Measurements from ENCODE around the gene COA3. TPM values are rescaled to one million over a fixed set of nuclear protein-coding genes. Genes with fewer than 3 reads are reported as not detected.
A peak's percentile ranks its signal among the peaks of the same experiment; 100 is the strongest.

The COA3 gene
- polyA plus RNA-seq, 1 donor (not counting 4 experiments of a cell fraction or from before 2014, with no cell fraction given) = 97.8 TPM

- no peak for TF ChIP-seq CTCF (optimal IDR thresholded peaks at IDR 0.05 in 1 of 3, IDR thresholded peaks at IDR 0.05 in 1 of 3, conservative IDR thresholded peaks at IDR 0.05 in 1 of 3; ENCODE audit: extremely low read depth in 1 of 3, insufficient read depth in 2 of 3, low read length in 3 of 3)
- peak overlapping the region; percentile 86 for H3K4me2 ChIP-seq (ENCODE audit: control insufficient read depth, extremely low read depth, insufficient read depth, low read depth, low read length)
- H3K4me1 ChIP-seq (ENCODE audit: control insufficient read depth, extremely low read depth, insufficient read depth, low read length) = peaks cover 19% of the 10 kb centered on the region
- H3K79me2 ChIP-seq (ENCODE audit: control insufficient read depth, insufficient read depth, low read length) = peaks cover 37% of the 10 kb centered on the region
- peak overlapping the region; percentile 97 for H3K27ac ChIP-seq (ENCODE audit: control insufficient read depth, insufficient read depth, low read length)
- H3K36me3 ChIP-seq (ENCODE audit: control insufficient read depth in 2 of 2, extremely low read depth in 1 of 2, insufficient read depth in 2 of 2, low read length in 2 of 2) = peaks cover 4 to 9% of the 10 kb centered on the region in 2 experiments
- peak overlapping the region; percentile 97 for H3K9ac ChIP-seq (ENCODE audit: control insufficient read depth, extremely low read depth, insufficient read depth, low read length)
- DNase-seq (ENCODE audit: low read depth, low spot score) (no peak), FAIRE-seq (no peak)
- H3K9me3 ChIP-seq (ENCODE audit: control insufficient read depth, low read depth, low read length) = no peaks in the 10 kb centered on the region
- H3K27me3 ChIP-seq (ENCODE audit: control insufficient read depth, extremely low read depth, insufficient read depth, low read length) = no peaks in the 10 kb centered on the region
- H3K4me3 ChIP-seq (ENCODE audit: control insufficient read depth in 2 of 3, extremely low read depth in 1 of 3, insufficient read depth in 2 of 3, low read depth in 1 of 3, low read length in 3 of 3) = peak overlapping the region; percentile 81 to 96 (median 94)
- dilution Hi-C loops (cut with MboI; ENCODE audit: extremely low pct_ligation_motif_present, low sequenced_read_pairs) = loop anchor here (25.0 kb wide), 1 partner anchor 105 kb away; no protein-coding TSS in a partner anchor
- H3K9me1 ChIP-seq (ENCODE audit: control insufficient read depth, extremely low read depth, insufficient read depth, low read length) = no peaks in the 10 kb centered on the region
- peak overlapping the region; percentile 99 for H2AFZ ChIP-seq (ENCODE audit: control insufficient read depth, low read length)
- H4K20me1 ChIP-seq (ENCODE audit: control insufficient read depth, extremely low read depth, insufficient read depth, low read length) = no peaks in the 10 kb centered on the region
Observed at GRCh38 chr17:42832213-42832933, 33.9 kb upstream of the COA3 start.

- Histone ChIP-seq H3K4me3 (ENCODE audit: control insufficient read depth in 2 of 3, extremely low read depth in 1 of 3, insufficient read depth in 2 of 3, low read depth in 1 of 3, low read length in 3 of 3) (no peak overlapping the region), H3K36me3 (ENCODE audit: control insufficient read depth in 2 of 2, extremely low read depth in 1 of 2, insufficient read depth in 2 of 2, low read length in 2 of 2) (peaks cover 3 to 8% of the 10 kb centered on the region in 2 experiments), H2AFZ (ENCODE audit: control insufficient read depth, low read length) (no peak overlapping the region), H3K4me2 (ENCODE audit: control insufficient read depth, extremely low read depth, insufficient read depth, low read depth, low read length) (no peak overlapping the region), H4K20me1 (ENCODE audit: control insufficient read depth, extremely low read depth, insufficient read depth, low read length) (no peaks in the 10 kb centered on the region), H3K9me1 (ENCODE audit: control insufficient read depth, extremely low read depth, insufficient read depth, low read length) (no peaks in the 10 kb centered on the region), H3K4me1 (ENCODE audit: control insufficient read depth, extremely low read depth, insufficient read depth, low read length) (peaks cover 19% of the 10 kb centered on the region), H3K9ac (ENCODE audit: control insufficient read depth, extremely low read depth, insufficient read depth, low read length) (no peak overlapping the region), H3K27ac (ENCODE audit: control insufficient read depth, insufficient read depth, low read length) (no peak overlapping the region), H3K27me3 (ENCODE audit: control insufficient read depth, extremely low read depth, insufficient read depth, low read length) (no peaks in the 10 kb centered on the region), H3K79me2 (ENCODE audit: control insufficient read depth, insufficient read depth, low read length) (peaks cover 29% of the 10 kb centered on the region), H3K9me3 (ENCODE audit: control insufficient read depth, low read depth, low read length) (no peaks in the 10 kb centered on the region)
- dilution Hi-C loops (cut with MboI; ENCODE audit: extremely low pct_ligation_motif_present, low sequenced_read_pairs) = loop anchor here (25.0 kb wide), 1 partner anchor 106 kb away; no protein-coding TSS in a partner anchor
- TF ChIP-seq CTCF (optimal IDR thresholded peaks at IDR 0.05 in 1 of 3, IDR thresholded peaks at IDR 0.05 in 1 of 3, conservative IDR thresholded peaks at IDR 0.05 in 1 of 3; ENCODE audit: extremely low read depth in 1 of 3, insufficient read depth in 2 of 3, low read length in 3 of 3) (no peak), EZH2 (IDR thresholded peaks at IDR 0.05; ENCODE audit: low read length) (no peak)
- FAIRE-seq (no peak), DNase-seq (ENCODE audit: low read depth, low spot score) (no peak)
Observed at GRCh38 chr17:42830971-42831370, 32.5 kb upstream of the COA3 start.

Measured in keratinocyte (primary cell).